CD1c-positive myeloid dendritic cell (primary cell): ENCODE data around the gene GYG2.
"Not testable (repeated sequence)": the region's sequence is repeated elsewhere in the genome, so short reads cannot be mapped to it uniquely, and the experiment has no call there.

Source experiments
- DNase-seq: peaks from one replicate; pipeline ENCODE4 v3.0.0-alpha.2; 2016; ENCODE audit errors: extremely low spot score

GYG2 gene

GRCh38 chrX:2903366-2903765, 74.6 kb downstream of the GYG2 start:
- no peak for DNase-seq

GRCh38 chrX:2907295-2907694, 78.6 kb downstream of the GYG2 start:
- DNase-seq = no peak

GRCh38 chrX:2908125-2908685, 79.5 kb downstream of the GYG2 start:
- DNase-seq = no peak

GRCh38 chrX:2910109-2910508, 81.4 kb downstream of the GYG2 start:
- no peak for DNase-seq

GRCh38 chrX:2913118-2913517, 84.4 kb downstream of the GYG2 start:
- DNase-seq = no peak

GRCh38 chrX:2917767-2918166, 89.0 kb downstream of the GYG2 start:
- DNase-seq = no peak

GRCh38 chrX:2921193-2921592, 92.5 kb downstream of the GYG2 start:
- no peak for DNase-seq

- DNase-seq = no peak
These were observed 93.0 kb downstream of the GYG2 start for GRCh38 chrX:2921750-2922149.

GRCh38 chrX:2924151-2924550, 95.4 kb downstream of the GYG2 start:
- no peak for DNase-seq

GRCh38 chrX:2926255-2926654, 97.5 kb downstream of the GYG2 start:
- DNase-seq = not testable (repeated sequence)

GRCh38 chrX:2926664-2927275, 98.0 kb downstream of the GYG2 start:
- DNase-seq = no peak

GRCh38 chrX:2928191-2928582, 99.5 kb downstream of the GYG2 start:
- DNase-seq = peak; percentile 63

- peak; percentile 87 for DNase-seq
These were observed 100.1 kb downstream of the GYG2 start, which contains the start of gene ARSD for GRCh38 chrX:2928583-2929434. TSS of gene ARSD (minus strand) at chrX:2929339. CDS start at chrX:2929275, 64 bp downstream.

GRCh38 chrX:2931155-2931554, 102.4 kb downstream of the GYG2 start:
- DNase-seq = no peak

GRCh38 chrX:2931612-2932011, 102.9 kb downstream of the GYG2 start:
- no peak for DNase-seq
